SK-N-SH treated with all-trans-retinoic acid at 6 μM for 48 hours (cell line): ENCODE results near the gene BICRAL.
A peak's percentile ranks its signal among the peaks of the same experiment; 100 is the strongest.

ENCODE experiments used
- ATAC-seq: fragments of 200-7000 bp; cut with Tn5 transposase; 3 replicates; pipeline ENCODE4 v1.9.1; 2020; ENCODE audit warnings: mild to moderate bottlenecking, moderate library complexity
- ARNTL ChIP-seq: fragments of 450-650 bp; formaldehyde crosslinking; IDR thresholded peaks from 2 replicates; pipeline ENCODE4 v1.5.0; 2020; ENCODE audit warnings: low read depth, mild to moderate bottlenecking, moderate library complexity, borderline replicate concordance
- BACH2 ChIP-seq: fragments of 250-450 bp; sonication (Bioruptor Pico); IDR thresholded peaks from 2 replicates; pipeline ENCODE4 v1.9.0; 2021; ENCODE audit warnings: mild to moderate bottlenecking, borderline replicate concordance
- CSDC2 ChIP-seq: fragments of 250-450 bp; sonication (Bioruptor Pico); IDR thresholded peaks from 2 replicates; pipeline ENCODE4 v1.5.0; 2020; ENCODE audit warnings: mild to moderate bottlenecking, moderate library complexity
- GLIS3 ChIP-seq: fragments of 250-450 bp; sonication (Bioruptor Pico); IDR thresholded peaks from 2 replicates; pipeline ENCODE4 v1.5.0; 2020; ENCODE audit warnings: mild to moderate bottlenecking, moderate library complexity
- ISL1 ChIP-seq: fragments of 250-450 bp; sonication (Bioruptor Pico); IDR thresholded peaks from 2 replicates; pipeline ENCODE4 v2.1.2; 2022; ENCODE audit warnings: mild to moderate bottlenecking, moderate library complexity
- PPARA ChIP-seq: fragments of 250-450 bp; sonication (Bioruptor Pico); IDR thresholded peaks from 2 replicates; pipeline ENCODE4 v1.5.0; 2020; ENCODE audit warnings: mild to moderate bottlenecking, borderline replicate concordance
- RARB ChIP-seq: fragments of 250-450 bp; sonication (Bioruptor Pico); IDR thresholded peaks from 2 replicates; pipeline ENCODE4 v1.8.0; 2021; ENCODE audit warnings: mild to moderate bottlenecking, moderate library complexity
- SNAI2 ChIP-seq: fragments of 250-450 bp; sonication (Bioruptor Pico); IDR thresholded peaks from 2 replicates; pipeline ENCODE4 v1.5.0; 2020; ENCODE audit warnings: mild to moderate bottlenecking, moderate library complexity
- TOX ChIP-seq: fragments of 250-450 bp; sonication (Bioruptor Pico); IDR thresholded peaks from 2 replicates; pipeline ENCODE4 v1.8.0; 2021; ENCODE audit warnings: mild to moderate bottlenecking, moderate library complexity, borderline replicate concordance
- TSHZ2 ChIP-seq: fragments of 250-450 bp; sonication (Bioruptor Pico); IDR thresholded peaks from 2 replicates; pipeline ENCODE4 v1.5.0; 2020; ENCODE audit warnings: mild to moderate bottlenecking, moderate library complexity
- ZFP30 ChIP-seq: fragments of 450-650 bp; formaldehyde crosslinking; IDR thresholded peaks from 2 replicates; pipeline ENCODE4 v1.5.0; 2022; ENCODE audit warnings: mild to moderate bottlenecking, moderate library complexity
- ZNF70 ChIP-seq: fragments of 450-650 bp; formaldehyde crosslinking; IDR thresholded peaks from 2 replicates; pipeline ENCODE4 v1.5.0; 2020; ENCODE audit warnings: mild to moderate bottlenecking, moderate library complexity
- ZNF8 ChIP-seq: fragments of 450-650 bp; formaldehyde crosslinking; IDR thresholded peaks from 2 replicates; pipeline ENCODE4 v1.5.0; 2020; ENCODE audit warnings: mild to moderate bottlenecking, moderate library complexity
- TF ChIP-seq, protein P1 (sequence below): fragments of 250-450 bp; sonication (Bioruptor Pico); IDR thresholded peaks from 2 replicates; pipeline ENCODE4 v1.5.1; 2020; ENCODE audit warnings: low read depth, mild to moderate bottlenecking, moderate library complexity
- TF ChIP-seq, protein P2 (sequence below): fragments of 250-450 bp; sonication (Bioruptor Pico); IDR thresholded peaks from 2 replicates; pipeline ENCODE4 v1.8.0; 2021; ENCODE audit warnings: low read depth, mild to moderate bottlenecking, moderate library complexity, borderline replicate concordance

Gene BICRAL

GRCh38 chr6:42742116-42742894 is 39.5 kb upstream of the BICRAL start:
- TF ChIP-seq BACH2 = no peak
- TF ChIP-seq ARNTL = no peak
- no peak for TF ChIP-seq ZNF8 (CRISPR knock-in tag)
- no peak for TF ChIP-seq RARB (CRISPR knock-in tag)
- TF ChIP-seq TOX (CRISPR knock-in tag) = 0 out of 2 replicates have a peak, but pooled peaks have one; percentile 4
- TF ChIP-seq ZNF70 (CRISPR knock-in tag) = no peak
- TF ChIP-seq ZFP30 (CRISPR knock-in tag) = no peak
- no peak for ATAC-seq

GRCh38 chr6:42744351-42744893 is 37.4 kb upstream of the BICRAL start:
- TF ChIP-seq RARB (CRISPR knock-in tag) (no peak), SNAI2 (CRISPR knock-in tag) (no peak), PPARA (CRISPR knock-in tag) (no peak), ISL1 (no peak), GLIS3 (CRISPR knock-in tag) (no peak), CSDC2 (CRISPR knock-in tag) (no peak), TSHZ2 (CRISPR knock-in tag) (no peak)
- TF ChIP-seq, protein P1, sequence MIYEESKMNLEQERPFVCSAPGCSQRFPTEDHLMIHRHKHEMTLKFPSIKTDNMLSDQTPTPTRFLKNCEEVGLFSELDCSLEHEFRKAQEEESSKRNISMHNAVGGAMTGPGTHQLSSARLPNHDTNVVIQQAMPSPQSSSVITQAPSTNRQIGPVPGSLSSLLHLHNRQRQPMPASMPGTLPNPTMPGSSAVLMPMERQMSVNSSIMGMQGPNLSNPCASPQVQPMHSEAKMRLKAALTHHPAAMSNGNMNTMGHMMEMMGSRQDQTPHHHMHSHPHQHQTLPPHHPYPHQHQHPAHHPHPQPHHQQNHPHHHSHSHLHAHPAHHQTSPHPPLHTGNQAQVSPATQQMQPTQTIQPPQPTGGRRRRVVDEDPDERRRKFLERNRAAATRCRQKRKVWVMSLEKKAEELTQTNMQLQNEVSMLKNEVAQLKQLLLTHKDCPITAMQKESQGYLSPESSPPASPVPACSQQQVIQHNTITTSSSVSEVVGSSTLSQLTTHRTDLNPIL (CRISPR knock-in tag) = no peak
- TF ChIP-seq, all 23 proteins: peak for 0
- no peak for ATAC-seq

- ATAC-seq = no peak; the same call in 2 of the 3 replicates
- TF ChIP-seq PPARA (CRISPR knock-in tag) (no peak), BACH2 (no peak)
These were observed 36.7 kb upstream of the BICRAL start for GRCh38 chr6:42745083-42745639.

GRCh38 chr6:42745640-42746462 is 36.0 kb upstream of the BICRAL start, which contains the start of gene TBCC:
Gene TBCC (minus strand): TSS chr6:42746103. CDS start chr6:42746073, 30 bp downstream.
- peak; percentile 83 for ATAC-seq
- TF ChIP-seq ARNTL (no peak), GLIS3 (CRISPR knock-in tag) (no peak)
- TF ChIP-seq, protein P1 (CRISPR knock-in tag) = no peak
- TF ChIP-seq, protein P2, sequence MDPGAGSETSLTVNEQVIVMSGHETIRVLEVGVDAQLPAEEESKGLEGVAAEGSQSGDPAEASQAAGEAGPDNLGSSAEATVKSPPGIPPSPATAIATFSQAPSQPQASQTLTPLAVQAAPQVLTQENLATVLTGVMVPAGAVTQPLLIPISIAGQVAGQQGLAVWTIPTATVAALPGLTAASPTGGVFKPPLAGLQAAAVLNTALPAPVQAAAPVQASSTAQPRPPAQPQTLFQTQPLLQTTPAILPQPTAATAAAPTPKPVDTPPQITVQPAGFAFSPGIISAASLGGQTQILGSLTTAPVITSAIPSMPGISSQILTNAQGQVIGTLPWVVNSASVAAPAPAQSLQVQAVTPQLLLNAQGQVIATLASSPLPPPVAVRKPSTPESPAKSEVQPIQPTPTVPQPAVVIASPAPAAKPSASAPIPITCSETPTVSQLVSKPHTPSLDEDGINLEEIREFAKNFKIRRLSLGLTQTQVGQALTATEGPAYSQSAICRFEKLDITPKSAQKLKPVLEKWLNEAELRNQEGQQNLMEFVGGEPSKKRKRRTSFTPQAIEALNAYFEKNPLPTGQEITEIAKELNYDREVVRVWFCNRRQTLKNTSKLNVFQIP (CRISPR knock-in tag) = no peak
- TF ChIP-seq, all 23 proteins: peak for 0
